Jurkat, Clone E6-1 (cell line): Measurements from ENCODE around the gene CSRP1.

Experiments
- DNase-seq: peaks from one replicate; pipeline ENCODE4 v3.0.0-alpha.2; 2011; ENCODE audit warnings: low read depth, low spot score
- H3K4me3 ChIP-seq: 2 replicates; pipeline ENCODE4 v1.5.1; 2011; ENCODE audit warnings: mild to moderate bottlenecking, low read length, control low read depth, moderate library complexity

CSRP1 gene

DNA sequence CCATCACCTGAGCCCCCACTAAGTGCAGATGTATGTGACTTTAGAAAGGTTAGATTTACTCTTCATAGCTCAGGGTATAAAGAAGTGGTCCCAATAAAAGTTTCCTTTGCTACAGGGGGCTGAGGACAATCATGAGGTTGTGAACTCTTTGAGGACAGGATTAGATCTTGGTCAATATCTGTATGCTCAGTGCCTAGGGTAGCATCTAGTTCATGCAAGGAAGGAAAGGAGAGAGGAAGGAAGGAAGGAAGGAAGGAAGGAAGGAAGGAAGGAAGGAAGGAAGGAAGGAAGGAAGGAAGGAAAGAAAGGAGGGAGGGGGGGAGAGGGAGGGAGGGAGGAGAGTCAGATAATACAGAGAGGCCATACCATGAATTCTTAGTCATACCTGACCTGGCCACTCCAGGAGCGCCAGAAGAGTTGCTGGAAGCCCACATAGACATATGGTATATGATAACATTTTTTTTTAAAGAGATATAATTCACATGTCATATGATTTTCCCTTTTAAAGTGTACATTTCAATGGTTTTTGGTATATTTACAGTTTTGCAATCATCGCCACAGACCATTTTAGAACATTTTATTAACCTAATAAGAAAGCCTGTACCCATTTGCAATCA lies 9.7 kb upstream of the CSRP1 start:
- no peak overlapping the region for H3K4me3 ChIP-seq
- no peak for DNase-seq

DNA sequence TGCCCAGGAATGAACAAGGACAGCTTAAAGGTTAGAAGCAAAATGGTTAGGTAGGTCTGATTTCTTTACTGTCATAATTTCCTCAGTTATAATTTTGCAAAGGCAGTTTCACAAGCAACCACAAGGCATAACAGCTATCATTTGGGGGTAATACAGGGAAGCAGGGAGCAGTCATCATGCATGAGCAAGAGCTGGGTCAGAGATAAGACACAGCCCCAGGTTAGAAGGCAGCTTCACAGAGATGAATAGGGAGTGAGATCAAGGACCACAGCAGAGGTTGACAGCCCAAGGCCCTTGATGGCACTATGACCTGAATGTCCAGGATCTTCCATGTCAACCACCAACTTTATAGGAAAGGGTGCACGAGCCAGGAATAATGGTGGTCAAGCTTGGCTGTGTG lies 9.0 kb upstream of the CSRP1 start:
- no peak for DNase-seq
- no peak overlapping the region for H3K4me3 ChIP-seq

DNA sequence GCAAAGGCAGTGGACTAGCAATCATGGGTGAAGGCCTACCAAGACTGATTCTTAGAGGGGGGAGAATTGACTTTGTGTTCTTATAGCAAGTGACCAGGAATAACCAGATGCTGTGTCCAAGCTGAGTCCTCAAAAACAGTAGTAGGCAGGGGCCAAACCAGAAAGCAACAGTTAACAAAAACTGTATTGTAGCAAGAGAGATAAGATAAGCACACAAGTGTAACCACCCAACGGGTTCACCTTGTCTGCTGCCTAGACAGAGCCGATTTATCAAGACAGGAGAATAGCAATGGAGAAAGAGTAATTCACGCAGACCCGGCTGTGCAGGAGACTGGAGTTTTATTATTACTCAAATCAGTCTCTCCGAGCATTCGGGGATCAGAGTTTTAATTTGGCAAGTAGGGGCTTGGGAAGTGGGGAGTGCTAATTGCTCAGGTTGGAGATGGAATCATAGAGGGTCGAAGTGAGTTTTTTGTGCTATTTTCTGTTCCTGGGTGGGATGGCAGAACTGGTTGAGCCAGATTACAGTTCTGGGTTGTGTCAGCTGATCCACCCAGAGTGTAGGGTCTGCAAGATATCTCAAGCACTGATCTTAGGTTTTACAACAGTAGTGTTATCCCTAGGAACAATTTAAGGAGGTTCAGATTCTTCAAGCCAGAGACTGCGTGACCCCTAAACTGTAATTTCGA lies 8.3 kb upstream of the CSRP1 start:
- H3K4me3 ChIP-seq: no peak overlapping the region
- no peak for DNase-seq

DNA sequence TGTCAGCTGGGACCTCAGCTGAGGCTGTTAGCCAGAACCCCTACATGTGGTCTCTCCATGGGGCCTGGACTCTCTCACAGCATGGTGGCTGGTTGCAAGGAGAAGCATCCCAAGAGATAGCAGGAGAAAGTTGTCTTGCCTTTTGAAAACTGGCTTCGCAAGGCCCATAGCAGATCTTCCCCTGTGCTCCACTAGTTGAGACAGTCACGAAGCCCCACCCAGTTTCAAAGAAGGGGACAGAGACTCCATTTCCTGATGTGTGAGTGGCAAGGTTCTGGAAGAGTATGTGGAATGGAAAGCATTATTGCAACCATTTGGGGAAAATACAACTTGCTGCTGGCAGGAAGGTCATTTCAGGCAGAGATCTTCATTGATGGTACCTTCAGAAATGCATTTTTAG lies 7.5 kb upstream of the CSRP1 start:
- DNase-seq: no peak
- no peak overlapping the region for H3K4me3 ChIP-seq

DNA sequence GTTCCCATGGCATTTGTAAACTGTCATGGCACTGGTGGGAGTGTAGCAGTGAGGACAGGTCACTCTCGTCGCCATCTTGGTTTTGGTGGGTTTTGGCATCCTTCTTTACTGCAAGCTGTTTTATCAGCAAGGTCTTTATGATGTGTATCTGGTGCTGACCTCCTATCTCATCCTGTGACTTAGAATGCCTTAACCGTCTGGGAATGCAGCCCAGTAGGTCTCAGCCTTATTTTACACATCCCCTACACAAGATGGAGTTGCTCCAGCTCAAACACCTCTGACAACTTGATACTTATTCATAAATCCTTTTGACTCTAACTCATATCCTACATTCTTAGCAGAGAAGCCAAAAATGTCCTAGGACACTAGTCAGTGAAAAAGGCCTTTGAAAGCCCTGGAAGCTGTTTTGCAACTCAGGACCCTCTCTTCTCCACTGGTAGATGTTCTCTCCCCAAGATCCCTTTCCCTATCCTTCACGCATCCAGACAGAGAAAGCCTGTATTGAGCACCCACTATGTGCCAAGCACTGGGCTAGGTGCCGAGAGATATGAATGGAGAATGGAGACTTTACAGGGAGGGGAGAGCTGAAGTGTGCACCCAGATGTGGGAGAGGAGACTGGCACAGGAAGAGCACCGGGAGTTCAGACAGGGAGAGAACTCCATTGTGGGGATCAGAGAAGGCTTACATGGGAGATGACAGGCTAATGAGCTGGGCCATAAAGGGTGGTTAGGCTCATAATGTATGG lies 6.7 kb upstream of the CSRP1 start:
- no peak overlapping the region for H3K4me3 ChIP-seq
- no peak for DNase-seq

DNA sequence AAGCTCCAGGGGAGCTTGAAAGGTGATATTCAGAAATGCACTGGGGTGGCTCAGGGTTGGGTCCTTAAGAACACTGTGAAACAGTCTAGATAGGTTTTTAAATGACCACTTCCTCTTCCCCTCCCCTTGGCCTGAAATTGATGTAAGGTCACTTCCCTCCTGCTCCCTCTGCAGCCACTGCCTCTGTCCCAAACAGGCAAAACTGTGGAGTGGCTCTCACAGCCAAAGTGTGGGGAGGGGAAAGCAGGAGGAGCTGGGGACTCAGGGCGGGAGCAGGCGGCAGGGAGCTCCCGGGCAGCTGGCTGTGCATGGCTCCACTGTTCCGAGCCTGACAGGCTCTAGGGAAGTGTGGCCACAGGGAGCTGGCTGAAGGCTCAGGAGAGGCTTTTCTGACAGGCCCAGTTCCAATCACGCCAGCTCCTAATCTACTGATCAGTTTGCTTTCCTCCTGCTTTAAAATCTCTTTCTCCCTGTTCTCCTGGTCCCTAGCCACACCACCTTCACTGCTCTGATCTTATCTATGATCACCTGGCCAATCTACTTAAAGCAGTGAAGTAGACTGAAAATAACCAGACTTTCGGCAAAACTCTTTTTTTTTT lies 5.1 kb upstream of the CSRP1 start:
- no peak for DNase-seq
- H3K4me3 ChIP-seq: no peak overlapping the region

DNA sequence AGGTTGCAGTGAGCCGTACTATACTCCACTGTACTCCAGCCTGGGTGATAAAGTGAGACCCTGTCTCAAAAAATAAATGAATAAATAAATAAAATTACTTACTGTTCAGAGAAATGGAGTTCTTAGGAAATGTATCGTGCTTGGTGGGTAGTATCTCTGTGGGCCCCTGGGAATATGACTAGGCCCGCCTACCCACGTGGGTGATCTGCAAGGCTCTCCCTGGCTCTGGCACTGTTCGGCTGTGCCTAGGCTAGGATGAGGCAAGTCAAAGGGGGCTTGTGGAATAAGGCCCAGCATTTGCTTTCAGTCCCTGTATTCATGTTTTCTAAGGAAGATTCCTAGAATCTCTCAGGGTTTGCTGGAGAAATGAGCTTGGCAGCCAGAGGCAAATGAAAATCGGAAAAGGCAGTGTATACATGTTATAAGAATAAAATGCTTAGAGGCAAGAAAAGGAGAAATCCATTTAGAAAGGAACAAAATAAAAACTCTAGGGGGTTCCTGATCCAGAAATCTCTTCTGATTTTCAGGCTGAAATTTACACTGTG lies 4.5 kb upstream of the CSRP1 start:
- H3K4me3 ChIP-seq: no peak overlapping the region
- no peak for DNase-seq

DNA sequence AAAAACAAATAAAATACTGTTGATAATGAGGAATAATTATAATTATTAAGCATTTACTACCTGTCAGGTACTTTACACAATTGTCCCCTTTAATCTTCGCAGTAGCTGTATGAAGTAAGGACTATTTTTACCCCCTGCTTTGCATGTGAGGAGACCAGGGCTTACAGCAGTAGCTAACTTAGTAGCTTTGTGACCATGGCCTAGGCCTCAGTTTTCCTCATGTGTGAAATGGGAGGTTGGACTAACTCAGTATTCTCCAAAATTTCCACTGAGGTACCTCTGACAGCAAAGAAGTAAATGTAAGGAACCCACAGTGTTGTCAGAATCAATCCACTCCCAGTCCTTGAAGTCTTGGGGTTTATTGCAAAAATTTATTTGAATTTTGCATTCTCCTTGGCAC lies 3.8 kb upstream of the CSRP1 start:
- no peak for DNase-seq
- no peak overlapping the region for H3K4me3 ChIP-seq

DNA sequence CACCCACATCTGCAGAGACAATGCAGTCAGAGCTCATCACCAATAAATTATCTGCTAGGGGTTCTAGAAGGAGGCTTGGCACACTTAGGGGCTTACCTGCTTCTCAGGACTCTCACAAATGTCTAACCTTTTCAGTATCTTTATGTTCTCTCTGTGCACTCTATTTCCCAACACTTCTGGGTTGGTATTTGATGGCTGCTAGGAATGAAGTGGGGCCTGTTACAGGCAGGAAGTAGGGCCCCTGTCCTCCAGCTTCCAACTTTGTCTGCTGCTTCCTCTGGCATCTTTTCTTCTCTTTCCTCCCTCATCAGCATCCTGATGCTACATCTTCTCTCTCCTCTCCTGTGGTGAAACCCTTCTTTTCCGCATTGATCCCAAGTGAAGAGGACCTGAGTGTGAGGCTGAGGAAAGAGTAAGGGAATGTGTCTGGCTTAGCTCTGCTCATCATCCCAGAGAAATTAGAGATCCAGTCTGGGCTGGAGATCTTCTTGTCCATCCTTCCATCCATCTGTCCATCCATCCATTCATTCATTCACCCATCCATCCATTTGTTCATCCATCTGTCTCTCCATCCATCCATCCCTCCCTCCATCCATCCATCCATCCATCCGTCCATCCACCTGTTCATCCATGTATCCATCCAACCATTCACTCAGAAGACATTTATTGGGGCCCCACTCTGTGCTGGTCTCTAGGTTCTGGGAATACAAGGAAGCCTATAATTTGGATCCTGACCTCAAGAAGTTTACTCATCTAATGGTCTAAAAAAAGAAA lies 2.9 kb upstream of the CSRP1 start:
- DNase-seq: no peak

DNA sequence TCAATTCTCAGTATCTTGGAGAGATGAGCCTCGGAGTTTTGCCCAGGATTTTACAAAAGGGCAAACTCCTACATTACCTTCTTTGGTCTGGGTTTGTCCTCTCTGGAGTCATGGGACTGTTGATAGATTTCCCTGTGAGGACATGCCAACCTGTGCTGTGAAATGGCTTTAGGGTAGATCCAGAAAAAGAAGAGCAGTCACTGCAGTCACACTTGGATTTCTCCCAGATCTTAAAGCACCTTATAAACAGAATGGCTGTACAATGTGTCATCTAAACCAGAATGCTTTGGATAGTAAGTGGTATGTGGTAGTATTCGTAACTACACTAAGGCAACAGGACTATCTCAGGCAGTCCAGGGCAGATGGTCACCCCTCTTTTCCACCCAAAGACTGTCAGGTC lies 1.9 kb upstream of the CSRP1 start:
- DNase-seq: no peak
- no peak overlapping the region for H3K4me3 ChIP-seq

More for the DNA sequence above, 2.9 kb upstream of the CSRP1 start:
- H3K4me3 ChIP-seq: no peak overlapping the region

DNA sequence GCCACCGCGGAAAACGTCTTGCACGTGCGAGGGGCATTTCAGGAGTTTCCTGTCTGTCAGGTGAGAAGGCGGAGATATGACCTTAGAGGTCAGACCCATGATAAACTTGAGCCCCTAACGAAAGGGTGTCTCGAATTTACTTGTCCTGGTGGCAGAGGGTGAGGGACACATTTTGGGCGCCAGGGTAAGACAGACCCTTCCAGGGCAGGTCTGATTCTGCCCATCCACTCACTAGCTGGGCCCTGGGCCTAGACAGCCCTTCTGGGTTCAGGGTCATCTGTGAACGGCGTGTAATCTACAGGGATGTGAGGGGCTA lies 395 bp upstream of the CSRP1 start:
- DNase-seq: no peak
- H3K4me3 ChIP-seq: peak overlapping the region; percentile 78

DNA sequence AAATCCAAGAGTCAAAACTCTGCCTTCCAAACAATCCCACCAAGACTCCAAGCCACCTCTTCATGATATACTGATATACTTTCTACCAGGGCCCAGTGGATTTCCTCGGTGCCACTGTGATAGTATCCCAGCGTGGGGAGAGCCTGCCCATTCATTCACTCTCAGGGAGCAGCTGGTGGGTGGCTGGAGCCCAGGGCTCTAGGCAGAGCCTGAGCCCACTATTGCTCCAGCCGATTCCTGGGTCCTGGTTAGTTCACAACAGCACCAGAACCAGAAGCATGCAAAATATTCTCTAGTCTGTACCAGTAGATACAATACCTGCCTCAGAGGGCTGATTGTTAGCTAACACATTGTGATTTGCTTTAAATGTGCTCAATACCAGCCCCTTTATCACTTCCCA lies 831 bp downstream of the CSRP1 start:
- no peak for DNase-seq
- peak overlapping the region; percentile 78 for H3K4me3 ChIP-seq

DNA sequence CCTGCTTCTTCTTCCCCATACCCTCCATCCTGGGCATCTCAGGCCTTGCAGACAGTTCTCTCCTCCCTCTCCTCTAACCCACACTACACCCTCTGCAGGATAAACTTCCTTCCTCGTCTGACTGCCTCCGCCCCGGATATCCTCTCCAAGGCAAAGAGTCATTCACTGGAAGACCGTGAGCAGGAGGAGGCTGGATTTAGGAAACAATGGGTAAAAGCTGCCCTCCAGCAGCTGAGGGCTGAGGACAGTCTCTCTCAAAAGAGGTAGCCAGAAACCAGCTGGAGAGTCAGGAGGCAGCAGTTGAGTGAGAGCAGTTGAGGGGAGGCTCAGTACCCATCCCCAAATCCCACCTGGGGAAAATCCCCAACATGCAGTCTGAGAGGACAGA lies 1.4 kb downstream of the CSRP1 start:
- H3K4me3 ChIP-seq: peak overlapping the region; percentile 78
- DNase-seq: no peak

DNA sequence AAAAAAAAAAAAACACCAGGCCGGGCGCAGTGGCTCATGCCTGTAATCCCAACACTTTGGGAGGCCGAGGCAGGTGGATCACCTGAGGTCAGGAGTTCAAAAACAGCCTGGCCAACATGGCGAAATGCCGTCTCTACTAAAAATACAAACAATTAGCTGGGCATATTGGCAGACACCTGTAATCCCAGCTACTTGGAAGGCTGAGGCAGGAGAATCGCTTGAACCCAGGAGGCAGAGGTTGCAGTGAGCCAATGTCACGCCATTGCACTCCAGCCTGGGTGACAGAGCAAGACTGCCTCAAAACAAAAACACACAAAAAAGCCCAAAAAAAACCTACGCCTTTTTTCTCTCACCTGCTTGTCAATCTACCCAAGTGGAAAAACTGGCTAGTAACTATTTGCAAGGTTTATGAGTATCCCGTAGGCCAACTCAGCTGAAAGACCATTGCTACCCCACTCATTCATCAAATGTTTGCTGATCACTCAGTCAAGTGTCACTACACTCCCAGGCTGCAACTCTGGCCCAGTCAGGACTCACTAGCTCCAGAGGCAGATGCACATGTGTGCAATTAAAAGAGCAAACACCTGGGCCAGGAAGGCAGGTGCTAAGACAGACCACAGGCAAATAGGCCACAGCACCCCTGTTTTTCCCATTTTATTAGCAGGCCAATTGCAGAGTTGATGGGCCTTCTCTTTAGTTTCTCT lies 2.0 kb downstream of the CSRP1 start:
- H3K4me3 ChIP-seq: peak overlapping the region; percentile 78
- no peak for DNase-seq

DNA sequence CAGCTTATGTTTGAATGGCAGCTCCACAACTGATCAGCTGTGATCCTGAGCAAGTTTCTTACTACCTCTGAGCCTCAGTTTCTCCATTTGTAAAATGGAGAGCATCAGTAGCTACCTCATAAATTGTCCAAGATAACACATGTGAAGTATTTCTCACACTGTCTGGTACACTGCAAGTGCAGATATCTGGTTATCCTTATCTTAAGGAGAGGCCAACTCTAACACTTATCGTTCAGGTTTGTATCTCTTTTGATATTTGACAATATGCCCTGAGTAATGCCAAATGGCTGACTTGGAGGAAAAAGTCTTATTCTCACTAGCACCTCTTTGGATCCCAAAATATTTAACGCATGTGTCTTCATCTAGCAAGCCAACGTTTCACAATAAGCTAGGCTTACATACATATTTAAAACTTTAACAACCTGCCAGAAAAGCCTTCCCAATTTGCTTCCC lies 2.7 kb downstream of the CSRP1 start:
- DNase-seq: no peak
- no peak overlapping the region for H3K4me3 ChIP-seq

DNA sequence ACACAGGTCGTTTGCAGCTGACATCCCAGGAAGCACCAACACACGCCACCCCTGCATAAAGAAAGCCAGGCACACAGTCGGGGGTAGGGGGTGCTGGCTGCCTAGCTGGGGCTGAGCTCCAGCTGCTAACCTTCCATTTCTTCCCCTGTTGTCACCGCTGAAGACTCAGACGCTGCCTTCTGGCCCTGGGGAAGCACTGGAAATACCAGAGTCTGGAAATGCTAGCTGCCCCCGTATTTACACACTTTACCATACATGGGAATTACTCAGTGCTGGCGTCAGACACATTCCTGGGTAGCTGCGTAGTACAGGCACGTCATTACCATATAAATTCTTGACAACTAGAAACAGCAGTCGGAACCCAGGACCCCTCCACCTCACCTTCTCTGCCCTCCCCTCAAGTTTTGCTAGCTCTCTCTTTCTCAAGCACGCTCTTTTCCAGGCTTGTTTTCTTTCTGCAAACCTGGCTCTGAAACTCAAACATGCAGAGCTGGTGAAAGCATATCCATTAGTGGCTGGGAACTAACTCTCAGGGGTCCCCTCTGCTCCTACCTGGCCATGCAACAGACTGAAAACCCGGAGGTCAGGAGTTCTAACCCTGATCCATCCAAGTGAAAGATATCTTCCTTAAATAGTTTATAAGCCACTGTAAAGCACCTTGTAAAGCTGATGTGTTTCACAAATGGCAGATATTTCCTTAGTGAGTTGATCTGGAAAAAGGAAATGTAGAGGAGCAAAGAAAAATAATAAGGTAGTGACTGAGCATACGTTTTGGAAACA lies 3.3 kb downstream of the CSRP1 start:
- no peak overlapping the region for H3K4me3 ChIP-seq
- DNase-seq: no peak

DNA sequence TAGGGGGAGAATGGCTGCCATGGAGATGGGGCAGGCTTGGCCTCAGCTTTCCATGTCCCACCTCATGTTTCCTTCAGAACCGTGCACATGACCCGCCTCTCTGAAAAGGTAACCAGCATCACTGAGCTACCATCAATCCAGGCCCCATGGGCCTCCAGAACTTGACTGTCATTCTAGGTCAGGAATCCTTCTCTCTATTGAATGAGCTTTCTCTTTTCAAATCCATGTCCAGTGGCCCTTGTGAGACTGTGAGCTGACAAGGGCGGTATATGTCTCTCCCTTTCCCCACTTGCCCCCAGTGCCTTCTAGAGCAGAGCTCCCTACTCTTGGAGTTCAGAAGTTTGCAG lies 4.4 kb downstream of the CSRP1 start:
- no peak overlapping the region for H3K4me3 ChIP-seq
- no peak for DNase-seq
